Fibroblast of villous mesenchyme (primary cell): ENCODE data around the gene KLK4. TPM values are rescaled to one million over a fixed set of nuclear protein-coding genes. Genes with fewer than 3 reads are reported as not detected.

Experiments used
- DNase-seq: peaks from one replicate; pipeline ENCODE4 v3.0.0-alpha.2; 2010; ENCODE audit warnings: low read depth
- H3K4me3 ChIP-seq: 2 replicates; pipeline ENCODE4 v1.5.1; 2011; ENCODE audit warnings: low read depth, mild to moderate bottlenecking, low read length
- CTCF ChIP-seq: IDR thresholded peaks from 2 replicates; pipeline ENCODE4 v1.5.1; 2012; ENCODE audit warnings: low read depth, mild to moderate bottlenecking, low read length; ENCODE audit not compliant: insufficient read depth
- total RNA-seq: library from RNA; depleted of rRNA; stranded (reverse); fragments of >200 nt; gene quantifications from 2 replicates; pipeline ENCODE4 v1.2.3, GENCODE V29; 2012

KLK4 gene
- total RNA-seq, 1 donor, result not detected

GRCh38 chr19:50921426-50922316, 10.5 kb upstream of the KLK4 start:
- DNase-seq, result no peak
- TF ChIP-seq CTCF, result no peak
- H3K4me3 ChIP-seq, result no peak overlapping the region

- no peak for TF ChIP-seq CTCF
- no peak overlapping the region for H3K4me3 ChIP-seq
- no peak for DNase-seq
These were observed 4.9 kb upstream of the KLK4 start for GRCh38 chr19:50916069-50916468.

GRCh38 chr19:50912727-50913716, 1.8 kb upstream of the KLK4 start:
- H3K4me3 ChIP-seq, result no peak overlapping the region
- TF ChIP-seq CTCF, result no peak
- no peak for DNase-seq

GRCh38 chr19:50912102-50912599, 956 bp upstream of the KLK4 start:
- DNase-seq, result no peak
- no peak overlapping the region for H3K4me3 ChIP-seq
- no peak for TF ChIP-seq CTCF

- no peak overlapping the region for H3K4me3 ChIP-seq
- TF ChIP-seq CTCF, result no peak
- no peak for DNase-seq
These were observed 473 bp downstream of the KLK4 start for GRCh38 chr19:50910722-50911121.

- no peak overlapping the region for H3K4me3 ChIP-seq
- no peak for DNase-seq
- TF ChIP-seq CTCF, result no peak
These were observed 1.7 kb downstream of the KLK4 start for GRCh38 chr19:50909240-50910070.
